ENCODE measurements around the gene WDR49.
"Not testable (repeated sequence)": the region's sequence is repeated elsewhere in the genome, so short reads cannot be mapped to it uniquely, and the experiment has no call there.

The WDR49 gene

GRCh38 chr3:167631471-167631870 lies 22.3 kb downstream of the WDR49 start:
- CTCF ChIA-PET, result no interaction called here
- POLR2A ChIA-PET, result no interaction called here
- 100% methylated on average over 3 of the region's 5 CpGs for WGBS (ENCODE audit: insufficient coverage)

GRCh38 chr3:167626490-167626889 lies 27.3 kb downstream of the WDR49 start:
- Histone ChIP-seq H3K4me3 (ENCODE audit: control insufficient read depth in 1 of 7, extremely low read depth in 1 of 7, insufficient read depth in 4 of 7, low read depth in 2 of 7, low read length in 6 of 7) (no peak overlapping the region), H3K4me1 (ENCODE audit: control extremely low read depth in 1 of 4, control insufficient read depth in 4 of 4, insufficient read depth in 4 of 4, low read length in 3 of 4) (no peaks in the 10 kb centered on the region), H3K9me3 (ENCODE audit: control extremely low read depth in 1 of 5, control insufficient read depth in 4 of 5, insufficient read depth in 2 of 5, low read depth in 1 of 5, low read length in 4 of 5) (no peaks in the 10 kb centered on the region), H3K27me3 (replicated peaks in 2 of 5; ENCODE audit: control insufficient read depth in 4 of 5, insufficient read depth in 5 of 5, low read length in 4 of 5) (no peaks in the 10 kb centered on the region), H3K27ac (ENCODE audit: insufficient read depth in 1 of 2, low read depth in 1 of 2, low read length in 2 of 2, poor library complexity in 1 of 2, severe bottlenecking in 2 of 2) (no peak overlapping the region), H3K36me3 (ENCODE audit: control insufficient read depth in 4 of 4, insufficient read depth in 4 of 4, low read length in 3 of 4) (peaks cover 0 to 5% (median 3%) of the 10 kb centered on the region in 4 experiments)
- CTCF ChIA-PET, result no interaction called here
- POLR2A ChIA-PET, result no interaction called here
- no peak for DNase-seq

More at GRCh38 chr3:167631471-167631870, 22.3 kb downstream of the WDR49 start:
- no peak for DNase-seq
- H3K27ac ChIP-seq (ENCODE audit: insufficient read depth in 1 of 2, low read depth in 1 of 2, low read length in 2 of 2, poor library complexity in 1 of 2, severe bottlenecking in 2 of 2), result no peak overlapping the region
- no peaks in the 10 kb centered on the region for H3K27me3 ChIP-seq (replicated peaks in 2 of 5; ENCODE audit: control insufficient read depth in 4 of 5, insufficient read depth in 5 of 5, low read length in 4 of 5)
- H3K4me1 ChIP-seq (ENCODE audit: control extremely low read depth in 1 of 4, control insufficient read depth in 4 of 4, insufficient read depth in 4 of 4, low read length in 3 of 4), result no peaks in the 10 kb centered on the region
- no peak overlapping the region for H3K4me3 ChIP-seq (ENCODE audit: control insufficient read depth in 1 of 7, extremely low read depth in 1 of 7, insufficient read depth in 4 of 7, low read depth in 2 of 7, low read length in 6 of 7)
- no peaks in the 10 kb centered on the region for H3K9me3 ChIP-seq (ENCODE audit: control extremely low read depth in 1 of 5, control insufficient read depth in 4 of 5, insufficient read depth in 2 of 5, low read depth in 1 of 5, low read length in 4 of 5)
- H3K36me3 ChIP-seq (ENCODE audit: control insufficient read depth in 4 of 4, insufficient read depth in 4 of 4, low read length in 3 of 4), result peaks cover 0 to 4% (median 4%) of the 10 kb centered on the region in 4 experiments

GRCh38 chr3:167615030-167615429 lies 38.7 kb downstream of the WDR49 start:
- Histone ChIP-seq H3K9me3 (ENCODE audit: control extremely low read depth in 1 of 5, control insufficient read depth in 4 of 5, insufficient read depth in 2 of 5, low read depth in 1 of 5, low read length in 4 of 5) (no peaks in the 10 kb centered on the region), H3K27me3 (replicated peaks in 2 of 5; ENCODE audit: control insufficient read depth in 4 of 5, insufficient read depth in 5 of 5, low read length in 4 of 5) (no peaks in the 10 kb centered on the region), H3K27ac (ENCODE audit: insufficient read depth in 1 of 2, low read depth in 1 of 2, low read length in 2 of 2, poor library complexity in 1 of 2, severe bottlenecking in 2 of 2) (no peak overlapping the region), H3K4me1 (ENCODE audit: control extremely low read depth in 1 of 4, control insufficient read depth in 4 of 4, insufficient read depth in 4 of 4, low read length in 3 of 4) (no peaks in the 10 kb centered on the region), H3K36me3 (ENCODE audit: control insufficient read depth in 4 of 4, insufficient read depth in 4 of 4, low read length in 3 of 4) (peaks cover 0 to 2% (median 0%) of the 10 kb centered on the region in 4 experiments), H3K4me3 (ENCODE audit: control insufficient read depth in 1 of 7, extremely low read depth in 1 of 7, insufficient read depth in 4 of 7, low read depth in 2 of 7, low read length in 6 of 7) (no peak overlapping the region)
- ChIA-PET CTCF (no interaction called here), POLR2A (no interaction called here)
- 100% methylated on average over 1 of the region's 3 CpGs for WGBS (ENCODE audit: insufficient coverage)
- no peak for DNase-seq

- H3K27ac ChIP-seq (ENCODE audit: insufficient read depth in 1 of 2, low read depth in 1 of 2, low read length in 2 of 2, poor library complexity in 1 of 2, severe bottlenecking in 2 of 2); DNase-seq; H3K4me1 ChIP-seq (ENCODE audit: control extremely low read depth in 1 of 4, control insufficient read depth in 4 of 4, insufficient read depth in 4 of 4, low read length in 3 of 4); H3K9me3 ChIP-seq (ENCODE audit: control extremely low read depth in 1 of 5, control insufficient read depth in 4 of 5, insufficient read depth in 2 of 5, low read depth in 1 of 5, low read length in 4 of 5); H3K4me3 ChIP-seq (ENCODE audit: control insufficient read depth in 1 of 7, extremely low read depth in 1 of 7, insufficient read depth in 4 of 7, low read depth in 2 of 7, low read length in 6 of 7); H3K27me3 ChIP-seq (replicated peaks in 2 of 5; ENCODE audit: control insufficient read depth in 4 of 5, insufficient read depth in 5 of 5, low read length in 4 of 5); H3K36me3 ChIP-seq (ENCODE audit: control insufficient read depth in 4 of 4, insufficient read depth in 4 of 4, low read length in 3 of 4); POLR2A ChIA-PET; CTCF ChIA-PET: not testable (repeated sequence)
- no CpG with 5 or more reads among the region's 5 CpGs for WGBS (ENCODE audit: insufficient coverage)
These were observed 39.5 kb downstream of the WDR49 start for GRCh38 chr3:167614196-167614595.

- no peak for DNase-seq
- WGBS (ENCODE audit: insufficient coverage), result 100% methylated on average over 2 of the region's 2 CpGs
- CTCF ChIA-PET, result no interaction called here
These were observed 42.0 kb downstream of the WDR49 start for GRCh38 chr3:167611718-167612117.

GRCh38 chr3:167609156-167609555 lies 44.6 kb downstream of the WDR49 start:
- no peaks in the 10 kb centered on the region for H3K36me3 ChIP-seq (ENCODE audit: control insufficient read depth in 4 of 4, insufficient read depth in 4 of 4, low read length in 3 of 4)
- H3K27me3 ChIP-seq (replicated peaks in 2 of 5; ENCODE audit: control insufficient read depth in 4 of 5, insufficient read depth in 5 of 5, low read length in 4 of 5), result no peaks in the 10 kb centered on the region
- no peak overlapping the region for H3K27ac ChIP-seq (ENCODE audit: insufficient read depth in 1 of 2, low read depth in 1 of 2, low read length in 2 of 2, poor library complexity in 1 of 2, severe bottlenecking in 2 of 2)
- H3K4me3 ChIP-seq (ENCODE audit: control insufficient read depth in 1 of 7, extremely low read depth in 1 of 7, insufficient read depth in 4 of 7, low read depth in 2 of 7, low read length in 6 of 7), result no peak overlapping the region
- peaks cover 0 to under 1% (median 0%) of the 10 kb centered on the region in 5 experiments for H3K9me3 ChIP-seq (ENCODE audit: control extremely low read depth in 1 of 5, control insufficient read depth in 4 of 5, insufficient read depth in 2 of 5, low read depth in 1 of 5, low read length in 4 of 5)
- WGBS (ENCODE audit: insufficient coverage), result 95% methylated on average over 2 of the region's 5 CpGs
- CTCF ChIA-PET, result no interaction called here
- H3K4me1 ChIP-seq (ENCODE audit: control extremely low read depth in 1 of 4, control insufficient read depth in 4 of 4, insufficient read depth in 4 of 4, low read length in 3 of 4), result no peaks in the 10 kb centered on the region
- no peak for DNase-seq
- POLR2A ChIA-PET, result no interaction called here

More at GRCh38 chr3:167611718-167612117, 42.0 kb downstream of the WDR49 start:
- Histone ChIP-seq H3K9me3 (ENCODE audit: control extremely low read depth in 1 of 5, control insufficient read depth in 4 of 5, insufficient read depth in 2 of 5, low read depth in 1 of 5, low read length in 4 of 5) (no peaks in the 10 kb centered on the region), H3K4me3 (ENCODE audit: control insufficient read depth in 1 of 7, extremely low read depth in 1 of 7, insufficient read depth in 4 of 7, low read depth in 2 of 7, low read length in 6 of 7) (no peak overlapping the region), H3K36me3 (ENCODE audit: control insufficient read depth in 4 of 4, insufficient read depth in 4 of 4, low read length in 3 of 4) (no peaks in the 10 kb centered on the region), H3K27me3 (replicated peaks in 2 of 5; ENCODE audit: control insufficient read depth in 4 of 5, insufficient read depth in 5 of 5, low read length in 4 of 5) (no peaks in the 10 kb centered on the region), H3K27ac (ENCODE audit: insufficient read depth in 1 of 2, low read depth in 1 of 2, low read length in 2 of 2, poor library complexity in 1 of 2, severe bottlenecking in 2 of 2) (no peak overlapping the region), H3K4me1 (ENCODE audit: control extremely low read depth in 1 of 4, control insufficient read depth in 4 of 4, insufficient read depth in 4 of 4, low read length in 3 of 4) (no peaks in the 10 kb centered on the region)
- POLR2A ChIA-PET, result no interaction called here

GRCh38 chr3:167606836-167607235 lies 46.9 kb downstream of the WDR49 start:
- CTCF ChIA-PET, result no interaction called here
- POLR2A ChIA-PET, result no interaction called here
- H3K27ac ChIP-seq (ENCODE audit: insufficient read depth in 1 of 2, low read depth in 1 of 2, low read length in 2 of 2, poor library complexity in 1 of 2, severe bottlenecking in 2 of 2), result no peak overlapping the region
- peaks cover 0 to 3% (median 2%) of the 10 kb centered on the region in 4 experiments for H3K36me3 ChIP-seq (ENCODE audit: control insufficient read depth in 4 of 4, insufficient read depth in 4 of 4, low read length in 3 of 4)
- H3K9me3 ChIP-seq (ENCODE audit: control extremely low read depth in 1 of 5, control insufficient read depth in 4 of 5, insufficient read depth in 2 of 5, low read depth in 1 of 5, low read length in 4 of 5), result peaks cover 0 to 1% (median 0%) of the 10 kb centered on the region in 5 experiments
- H3K4me1 ChIP-seq (ENCODE audit: control extremely low read depth in 1 of 4, control insufficient read depth in 4 of 4, insufficient read depth in 4 of 4, low read length in 3 of 4), result no peaks in the 10 kb centered on the region
- WGBS (ENCODE audit: insufficient coverage), result 100% methylated on average over 2 of the region's 3 CpGs
- H3K4me3 ChIP-seq (ENCODE audit: control insufficient read depth in 1 of 7, extremely low read depth in 1 of 7, insufficient read depth in 4 of 7, low read depth in 2 of 7, low read length in 6 of 7), result no peak overlapping the region
- no peak for DNase-seq
- H3K27me3 ChIP-seq (replicated peaks in 2 of 5; ENCODE audit: control insufficient read depth in 4 of 5, insufficient read depth in 5 of 5, low read length in 4 of 5), result no peaks in the 10 kb centered on the region
